Limb (tissue), 2 donors: Measurements from ENCODE around the gene ARFGAP1.

Experiments
- DNase-seq, 2 donors: peaks; one replicate each; pipeline ENCODE4 v3.0.0-alpha.2; 2016; ENCODE audit errors: extremely low spot score in 2 of 2

The ARFGAP1 gene

GRCh38 chr20:63318391-63319163 lies 46.0 kb downstream of the ARFGAP1 start:
- DNase-seq, result no peak

- no peak for DNase-seq
Measured at GRCh38 chr20:63319164-63320040, 46.8 kb downstream of the ARFGAP1 start.

- no peak for DNase-seq
Measured at GRCh38 chr20:63320041-63320511, 47.5 kb downstream of the ARFGAP1 start.

GRCh38 chr20:63320616-63321147 lies 48.1 kb downstream of the ARFGAP1 start:
- DNase-seq, result no peak

GRCh38 chr20:63321148-63321831 lies 48.7 kb downstream of the ARFGAP1 start:
- peak; percentile 61 to 75 for DNase-seq

- no peak for DNase-seq
Measured at GRCh38 chr20:63322146-63322932, 49.7 kb downstream of the ARFGAP1 start.

GRCh38 chr20:63322933-63323273 lies 50.3 kb downstream of the ARFGAP1 start:
- DNase-seq, result no peak

GRCh38 chr20:63323357-63323981 lies 50.9 kb downstream of the ARFGAP1 start:
- DNase-seq, result peak in 1 of 2 donors; percentile 40

GRCh38 chr20:63325021-63325471 lies 52.4 kb downstream of the ARFGAP1 start:
- DNase-seq, result no peak

GRCh38 chr20:63325554-63326313 lies 53.1 kb downstream of the ARFGAP1 start:
- DNase-seq, result no peak

GRCh38 chr20:63326314-63327230 lies 54.0 kb downstream of the ARFGAP1 start:
- DNase-seq, result no peak

- no peak for DNase-seq
Measured at GRCh38 chr20:63327231-63327745, 54.7 kb downstream of the ARFGAP1 start.

GRCh38 chr20:63328026-63328700 lies 55.5 kb downstream of the ARFGAP1 start:
- DNase-seq, result no peak

- DNase-seq, result no peak
Measured at GRCh38 chr20:63328718-63329275, 56.2 kb downstream of the ARFGAP1 start.

- no peak for DNase-seq
Measured at GRCh38 chr20:63329331-63330083, 56.9 kb downstream of the ARFGAP1 start.

GRCh38 chr20:63330084-63330760 lies 57.6 kb downstream of the ARFGAP1 start:
- DNase-seq, result no peak
